GM23338 (cell line): ENCODE results near the gene RTCA. TPM values are rescaled to one million over a fixed set of nuclear protein-coding genes. Genes with fewer than 3 reads are reported as not detected.
A peak's percentile ranks its signal among the peaks of the same experiment; 100 is the strongest.

Experiments used
- ATAC-seq: fragments of 200-7000 bp; cut with Tn5 transposase; 3 replicates; pipeline ENCODE4 v1.9.1; 2020
- DNase-seq: peaks from one replicate; pipeline ENCODE4 v3.0.0-alpha.2; 2015; ENCODE audit warnings: low spot score
- H2AFZ ChIP-seq: fragments of 200-600 bp; sonication (generic); 2 replicates; pipeline ENCODE4 v1.8.0; 2016; ENCODE audit warnings: antibody characterized with exemption, mild to moderate bottlenecking, moderate library complexity
- H3F3A ChIP-seq: fragments of 200-600 bp; sonication (generic); replicated peaks from 2 replicates; pipeline ENCODE4 v1.8.0; 2017; ENCODE audit warnings: antibody characterized with exemption, mixed run types, low read depth
- H3K27ac ChIP-seq: fragments of 200-600 bp; sonication (generic); 2 replicates; pipeline ENCODE4 v1.6.1; 2016; ENCODE audit warnings: low read depth
- H3K27me3 ChIP-seq: fragments of 200-600 bp; sonication (generic); 2 replicates; pipeline ENCODE4 v1.8.0; 2016; ENCODE audit warnings: mild to moderate bottlenecking, mixed run types, moderate library complexity; ENCODE audit not compliant: insufficient read depth
- H3K36me3 ChIP-seq: fragments of 200-600 bp; sonication (generic); 2 replicates; pipeline ENCODE4 v1.8.0; 2016; ENCODE audit warnings: mild to moderate bottlenecking; ENCODE audit not compliant: insufficient read depth
- H3K4me1 ChIP-seq: fragments of 200-600 bp; sonication (generic); 2 replicates; pipeline ENCODE4 v1.8.0; 2016; ENCODE audit warnings: mild to moderate bottlenecking, moderate library complexity; ENCODE audit not compliant: insufficient read depth
- H3K4me2 ChIP-seq: fragments of 200-600 bp; sonication (generic); 2 replicates; pipeline ENCODE4 v1.7.1; 2017; ENCODE audit warnings: mixed run types
- H3K4me3 ChIP-seq: fragments of 200-600 bp; sonication (generic); 2 replicates; pipeline ENCODE4 v1.6.1; 2016; ENCODE audit warnings: mixed run types
- H3K79me2 ChIP-seq: fragments of 200-600 bp; sonication (generic); replicated peaks from 2 replicates; pipeline ENCODE4 v1.8.0; 2017; ENCODE audit warnings: mild to moderate bottlenecking; ENCODE audit not compliant: insufficient read depth
- H3K9me2 ChIP-seq: fragments of 200-600 bp; sonication (generic); 2 replicates; pipeline ENCODE4 v1.8.0; 2017; ENCODE audit not compliant: insufficient read depth
- H4K20me1 ChIP-seq: fragments of 200-600 bp; sonication (generic); replicated peaks from 2 replicates; pipeline ENCODE4 v1.8.0; 2017; ENCODE audit warnings: mild to moderate bottlenecking; ENCODE audit not compliant: insufficient read depth
- H3K27ac Mint-ChIP-seq: 2 replicates; pipeline ENCODE4 v1.8.0; 2020; ENCODE audit warnings: inconsistent platforms, mild to moderate bottlenecking, moderate library complexity, mixed read lengths
- H3K27me3 Mint-ChIP-seq: 3 replicates; pipeline ENCODE4 v1.8.0; 2022; ENCODE audit warnings: low read depth, mild to moderate bottlenecking, moderate library complexity, mixed read lengths, inconsistent platforms; ENCODE audit not compliant: insufficient read depth, poor library complexity
- H3K36me3 Mint-ChIP-seq: 3 replicates; pipeline ENCODE4 v1.8.0; 2021; ENCODE audit warnings: low read depth, mild to moderate bottlenecking, inconsistent platforms, moderate library complexity, mixed read lengths
- H3K4me1 Mint-ChIP-seq: 3 replicates; pipeline ENCODE4 v1.8.0; 2020; ENCODE audit warnings: mild to moderate bottlenecking, inconsistent platforms, mixed read lengths
- H3K4me3 Mint-ChIP-seq: 3 replicates; pipeline ENCODE4 v1.8.0; 2021; ENCODE audit warnings: moderate library complexity, mild to moderate bottlenecking, inconsistent platforms, mixed read lengths
- H3K9me3 Mint-ChIP-seq: 3 replicates; pipeline ENCODE4 v1.8.0; 2020; ENCODE audit warnings: moderate library complexity, mild to moderate bottlenecking, inconsistent platforms, mixed read lengths
- CREB1 ChIP-seq: fragments of 250-450 bp; sonication (Bioruptor Pico); IDR thresholded peaks from 2 replicates; pipeline ENCODE4 v1.5.0; 2020; ENCODE audit warnings: low read depth, mild to moderate bottlenecking, moderate library complexity
- CTCF ChIP-seq, 2 experiments: fragments of 200-600 bp in 1 of 2; sonication (generic) in 1 of 2; conservative IDR thresholded peaks; 2 replicates each; pipeline versions ENCODE4 v1.5.1 to v1.6.1; 2016 to 2017; ENCODE audit warnings: antibody characterized with exemption in 2 of 2, low read depth in 2 of 2, mild to moderate bottlenecking in 2 of 2, moderate library complexity in 1 of 2
- EZH2 ChIP-seq: fragments of 200-600 bp; sonication (generic); IDR thresholded peaks from one replicate; pipeline ENCODE4 v1.8.0; 2017; ENCODE audit warnings: antibody characterized with exemption, mild to moderate bottlenecking, low read depth; ENCODE audit not compliant: unreplicated experiment
- EZH2phosphoT487 ChIP-seq: fragments of 200-600 bp; sonication (generic); IDR thresholded peaks from one replicate; pipeline ENCODE4 v1.8.1; 2018; ENCODE audit warnings: antibody characterized with exemption; ENCODE audit not compliant: unreplicated experiment
- JUNB ChIP-seq: IDR thresholded peaks from one replicate; pipeline ENCODE4 v1.6.1; 2016; ENCODE audit warnings: antibody characterized with exemption; ENCODE audit not compliant: unreplicated experiment
- REST ChIP-seq: IDR thresholded peaks from one replicate; pipeline ENCODE4 v1.6.1; 2018; ENCODE audit warnings: antibody characterized with exemption; ENCODE audit not compliant: unreplicated experiment
- ZNF114 ChIP-seq: fragments of 250-450 bp; sonication (Bioruptor Pico); IDR thresholded peaks from 2 replicates; pipeline ENCODE4 v1.5.0; 2020; ENCODE audit warnings: mild to moderate bottlenecking, moderate library complexity
- ZNF462 ChIP-seq: fragments of 250-450 bp; sonication (Bioruptor Pico); IDR thresholded peaks from 2 replicates; pipeline ENCODE4 v1.5.0; 2020; ENCODE audit warnings: mild to moderate bottlenecking, moderate library complexity
- polyA plus RNA-seq: library from polyadenylated mRNA; unstranded; fragments of >200 nt; fragmentation: Nextera tagmentation; extraction: Ambion mirVana; gene quantifications from 2 replicates; pipeline ENCODE4 v1.2.1, GENCODE V29; 2016
- total RNA-seq: library from RNA; depleted of rRNA; stranded (reverse); fragments of >200 nt; shearing (Covaris generic); gene quantifications from 2 replicates; pipeline ENCODE4 v1.2.3, GENCODE V29; 2014

The RTCA gene
- total and polyA plus RNA-seq, 2 experiments from 2014 or later: 36.6 TPM

- no peak for TF ChIP-seq CTCF (conservative IDR thresholded peaks at IDR 0.05; ENCODE audit: low read depth in 2 of 2)
- TF ChIP-seq REST: no peak
These were observed 56.6 kb downstream of the RTCA start (continued) for GRCh38 chr1:100322436-100323211.

- Mint-ChIP-seq H3K36me3 (peaks cover 13% of the 10 kb centered on the region; the same call in 1 of the 3 replicates), H3K27ac (peak overlapping the region; percentile 27), H3K4me1 (peaks cover 28% of the 10 kb centered on the region), H3K4me3 (no peak overlapping the region), H3K27me3 (peaks cover 10% of the 10 kb centered on the region), H3K9me3 (peaks cover 17% of the 10 kb centered on the region)
- no peaks in the 10 kb centered on the region for H3K27me3 ChIP-seq
- peaks cover 16% of the 10 kb centered on the region for H3K4me1 ChIP-seq
- H3F3A ChIP-seq: no peaks in the 10 kb centered on the region
- H2AFZ ChIP-seq: no peak overlapping the region
- no peak overlapping the region for H3K27ac ChIP-seq
- H3K36me3 ChIP-seq: no peaks in the 10 kb centered on the region
- no peak overlapping the region for H3K4me3 ChIP-seq
- no peak for TF ChIP-seq EZH2phosphoT487
- no peak for TF ChIP-seq CTCF (conservative IDR thresholded peaks at IDR 0.05; ENCODE audit: low read depth in 2 of 2)
- no peak for TF ChIP-seq JUNB
- no peak for TF ChIP-seq CREB1
- TF ChIP-seq ZNF114: no peak
- no peak for TF ChIP-seq ZNF462 (CRISPR knock-in tag)
- TF ChIP-seq EZH2: no peak
- no peaks in the 10 kb centered on the region for H3K9me2 ChIP-seq
- no peak for ATAC-seq
- H3K79me2 ChIP-seq: no peaks in the 10 kb centered on the region
- no peaks in the 10 kb centered on the region for H4K20me1 ChIP-seq
- H3K4me2 ChIP-seq: no peak overlapping the region
- no peak for DNase-seq
These were observed 57.5 kb downstream of the RTCA start for GRCh38 chr1:100323419-100324106.
